Epithelial cell of proximal tubule (primary cell): ENCODE results near the gene LTBP2. TPM values are rescaled to one million over a fixed set of nuclear protein-coding genes. Genes with fewer than 3 reads are reported as not detected.

Experiments
- DNase-seq: peaks from one replicate; pipeline ENCODE4 v3.0.0-alpha.2; 2011; ENCODE audit warnings: low read depth
- H3K4me3 ChIP-seq: 2 replicates; pipeline ENCODE4 v1.5.1; 2011; ENCODE audit warnings: low read depth, mild to moderate bottlenecking, low read length
- CTCF ChIP-seq: conservative IDR thresholded peaks from 2 replicates; pipeline ENCODE4 v1.5.1; 2012; ENCODE audit warnings: low read depth, mild to moderate bottlenecking, low read length
- total RNA-seq: library from RNA; depleted of rRNA; stranded (reverse); fragments of >200 nt; gene quantifications from 2 replicates; pipeline ENCODE4 v1.2.3, GENCODE V29; 2015

The LTBP2 gene
- total RNA-seq, 1 donor from 2014 or later: 33.1 TPM

GRCh38 chr14:74591899-74592298 is 20.1 kb downstream of the LTBP2 start:
- H3K4me3 ChIP-seq: no peak overlapping the region
- no peak for DNase-seq
- TF ChIP-seq CTCF: no peak

- H3K4me3 ChIP-seq: no peak overlapping the region
- TF ChIP-seq CTCF: no peak
- no peak for DNase-seq
Observed at GRCh38 chr14:74591394-74591793, 20.6 kb downstream of the LTBP2 start.

DNA sequence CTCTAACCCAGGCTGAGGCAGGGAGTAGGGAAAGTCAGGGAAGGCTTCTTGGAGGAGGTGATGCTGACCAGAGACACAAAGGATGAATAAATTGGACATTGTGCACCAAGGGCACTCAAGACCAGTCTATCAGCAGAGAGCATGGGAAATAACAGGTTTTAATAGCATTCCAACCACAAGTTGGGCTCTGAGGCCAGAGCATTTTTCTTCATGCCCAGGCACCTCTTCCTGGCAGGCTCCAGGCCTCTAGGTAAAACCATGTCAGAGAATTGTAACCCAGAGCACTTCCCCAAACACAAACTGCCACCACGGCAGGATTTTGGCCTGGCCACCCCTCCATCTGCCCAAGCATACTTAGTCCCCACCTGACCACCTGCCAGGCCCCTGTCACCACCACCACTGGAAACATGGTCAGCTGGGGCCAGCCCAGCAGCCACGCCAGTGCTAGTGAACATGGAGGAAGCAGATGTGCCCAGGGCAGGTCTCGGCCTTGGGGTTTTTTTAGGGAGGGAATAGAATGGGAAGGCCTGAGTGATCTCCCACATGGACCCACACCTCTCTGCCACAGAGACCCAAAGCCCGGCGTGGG is 22.7 kb downstream of the LTBP2 start:
- no peak for TF ChIP-seq CTCF
- no peak overlapping the region for H3K4me3 ChIP-seq
- no peak for DNase-seq

GRCh38 chr14:74587363-74587707 is 24.7 kb downstream of the LTBP2 start:
- no peak for TF ChIP-seq CTCF
- H3K4me3 ChIP-seq: no peak overlapping the region
- no peak for DNase-seq

DNA sequence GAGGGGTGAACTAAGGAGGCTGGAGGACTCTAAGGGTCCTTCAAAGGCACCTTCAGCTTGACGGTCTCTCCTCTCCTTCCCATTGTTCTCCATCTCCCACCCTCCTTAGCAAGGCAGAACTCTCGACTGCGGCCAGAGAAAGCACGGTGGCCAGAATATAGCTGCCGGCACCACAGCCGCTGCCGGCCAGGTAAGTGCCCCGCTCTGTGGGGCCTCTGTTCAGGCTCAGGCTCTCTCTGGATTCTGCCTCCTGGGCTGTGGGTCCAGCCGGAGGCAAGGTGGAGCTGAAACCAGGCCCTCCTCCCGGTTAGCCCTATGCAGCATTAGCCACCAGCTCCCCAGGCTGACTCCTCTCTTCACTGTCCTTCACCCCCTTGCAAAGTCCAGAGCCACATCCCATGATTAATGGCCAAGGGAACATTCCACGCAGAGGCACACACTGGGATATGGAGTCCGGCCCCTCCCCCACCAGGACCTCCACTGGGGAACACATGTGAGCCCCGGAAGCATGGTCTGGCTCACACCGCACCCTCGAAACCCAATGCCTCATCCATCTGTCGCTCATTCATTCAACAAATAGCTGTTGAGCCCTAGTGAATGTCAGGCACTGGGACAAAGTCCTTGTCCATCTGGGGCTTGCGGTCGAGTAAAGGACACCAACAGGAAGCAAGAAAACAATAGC is 25.2 kb downstream of the LTBP2 start:
- no peak for DNase-seq
- H3K4me3 ChIP-seq: no peak overlapping the region
- no peak for TF ChIP-seq CTCF

DNA sequence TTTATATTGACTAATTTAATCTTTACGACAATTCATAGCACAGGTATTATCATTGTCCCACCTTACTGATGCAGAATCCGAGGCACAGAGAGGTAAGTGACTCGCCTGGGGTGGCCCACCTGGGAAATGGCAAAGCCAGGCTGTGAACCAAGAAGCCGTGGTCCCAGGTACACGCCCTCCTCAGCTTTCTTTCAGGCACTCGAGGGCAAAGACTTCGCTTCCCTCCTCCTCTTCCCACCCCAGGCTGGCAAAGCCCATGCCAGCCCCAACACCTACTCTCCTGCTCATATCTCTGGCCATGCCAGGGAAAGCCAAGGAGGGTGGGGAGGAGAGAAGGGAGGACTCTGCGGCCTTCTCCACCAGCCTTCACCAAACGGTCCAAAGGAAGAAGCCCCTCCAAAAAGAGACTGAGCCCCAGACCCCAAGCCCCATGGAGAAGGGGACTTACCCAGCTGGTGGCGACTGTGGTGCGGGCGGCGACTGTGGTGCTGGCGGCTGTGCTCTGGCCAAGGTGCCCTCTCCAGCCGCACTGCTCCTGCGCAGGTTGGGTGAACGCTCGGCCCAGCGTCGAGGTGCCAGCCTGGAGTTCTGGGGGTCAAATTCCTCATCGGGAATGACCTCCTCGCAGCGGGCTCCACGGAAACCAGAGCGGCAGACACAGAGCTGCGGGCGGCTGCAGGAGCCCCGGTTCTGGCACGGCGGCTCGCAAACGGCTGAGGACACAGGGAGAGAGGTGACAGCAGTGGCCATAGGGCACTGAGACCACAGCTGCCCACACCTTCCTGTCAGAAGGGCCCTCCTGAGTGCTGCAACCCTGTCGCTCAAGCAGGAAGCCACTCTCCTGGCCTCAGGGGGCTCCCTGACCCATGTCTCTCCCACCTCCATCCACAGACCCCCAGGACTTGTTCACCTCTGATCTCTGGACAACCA is 26.4 kb downstream of the LTBP2 start:
- H3K4me3 ChIP-seq: no peak overlapping the region
- DNase-seq: no peak
- TF ChIP-seq CTCF: no peak
